HepG2 (cell line): ENCODE data around the gene GNRH2. TPM values are rescaled to one million over a fixed set of nuclear protein-coding genes. Genes with fewer than 3 reads are reported as not detected.

Experiments used
- ATAC-seq: fragments of 200-7000 bp; cut with Tn5 transposase; 3 replicates; pipeline ENCODE4 v1.9.1; 2020; ENCODE audit warnings: mild to moderate bottlenecking, moderate library complexity
- BruUV-seq: library from RNA; stranded (reverse); fragments of 400-500 nt; replicated peaks from 2 replicates; lab custom pipeline; 2021; lab: Mats Ljungman, UMichigan
- CTCF ChIA-PET: fragments of 300-600 bp; formaldehyde crosslinking; extraction: SDS; loops from one replicate; lab custom pipeline; 2021; ENCODE audit warnings: low total read pairs, inconsistent platforms, low intra/inter-chr PET ratio; lab: Yijun Ruan, JAX
- POLR2A ChIA-PET: fragments of 350-600 bp; sonication (Branson Sonifier 250); formaldehyde crosslinking; loops from one replicate; lab custom pipeline; 2020; ENCODE audit warnings: antibody characterized with exemption, inconsistent platforms; lab: Yijun Ruan, JAX
- DNase-seq: peaks from one replicate; pipeline ENCODE4 v3.0.0-alpha.2; 2015; ENCODE audit warnings: low spot score
- FAIRE-seq: peaks from 3 replicates; lab custom pipeline; 2011; peaks lifted over from hg19 to GRCh38; lab: Jason Lieb, UNC
- H2AFZ ChIP-seq: one replicate; pipeline ENCODE4 v1.6.1; 2011; ENCODE audit warnings: low read length, inconsistent platforms
- H3K27ac ChIP-seq: fragments of 300-600 bp; 3 replicates; pipeline ENCODE4 v1.8.0; 2011; ENCODE audit warnings: mixed run types, mild to moderate bottlenecking, mixed read lengths, low read length, inconsistent platforms; ENCODE audit not compliant: insufficient read depth; ENCODE audit errors: extremely low read length
- H3K27me3 ChIP-seq, 2 experiments: fragments of 200-600 bp in 1 of 2; 2 replicates in 1 of 2; 3 replicates in 1 of 2; pipeline versions ENCODE4 v1.6.0 to v1.8.0; 2011; ENCODE audit warnings: low read length in 2 of 2, mild to moderate bottlenecking in 2 of 2, moderate library complexity in 2 of 2, inconsistent platforms in 1 of 2; ENCODE audit not compliant: insufficient read depth in 2 of 2, control insufficient read depth in 1 of 2
- H3K36me3 ChIP-seq, 2 experiments: fragments of 200-600 bp in 1 of 2; replicated peaks in 1 of 2; 2 replicates in 1 of 2; 3 replicates in 1 of 2; pipeline versions ENCODE4 v1.5.1 to v1.8.0; 2011; ENCODE audit warnings: low read length in 2 of 2, inconsistent platforms in 1 of 2; ENCODE audit not compliant: insufficient read depth in 2 of 2, control insufficient read depth in 1 of 2
- H3K4me1 ChIP-seq: 2 replicates; pipeline ENCODE4 v1.5.1; 2012; ENCODE audit warnings: low read length, inconsistent platforms; ENCODE audit not compliant: insufficient read depth
- H3K4me2 ChIP-seq: 2 replicates; pipeline ENCODE4 v1.6.0; 2011; ENCODE audit warnings: low read depth, low read length, inconsistent platforms
- H3K4me3 ChIP-seq, 3 experiments: fragments of 200-600 bp in 1 of 3; sonication (generic), shearing (Covaris generic) in 1 of 3; replicated peaks in 1 of 3; 2 replicates each; pipeline ENCODE4 v1.5.1; 2011 to 2016; ENCODE audit warnings: low read length in 3 of 3, inconsistent platforms in 2 of 3, low read depth in 2 of 3, mild to moderate bottlenecking in 2 of 3, control low read depth in 1 of 3, mixed read lengths in 1 of 3; ENCODE audit not compliant: insufficient read depth in 1 of 3
- H3K79me2 ChIP-seq: one replicate; pipeline ENCODE4 v1.6.1; 2011; ENCODE audit warnings: low read length, inconsistent platforms; ENCODE audit not compliant: insufficient read depth
- H3K9ac ChIP-seq: 2 replicates; pipeline ENCODE4 v1.6.0; 2011; ENCODE audit warnings: mild to moderate bottlenecking, low read depth, low read length, inconsistent platforms; ENCODE audit not compliant: insufficient read depth
- H3K9me3 ChIP-seq: 2 replicates; pipeline ENCODE4 v1.5.1; 2012; ENCODE audit warnings: mild to moderate bottlenecking, low read length
- H4K20me1 ChIP-seq: 2 replicates; pipeline ENCODE4 v1.6.0; 2011; ENCODE audit warnings: inconsistent platforms, mild to moderate bottlenecking, low read length, moderate library complexity; ENCODE audit not compliant: insufficient read depth
- ATF7 ChIP-seq, 2 experiments: fragments of 450-650 bp in 1 of 2; sonication (generic) in 1 of 2; formaldehyde crosslinking in 1 of 2; IDR thresholded peaks; 2 replicates each; pipeline versions ENCODE4 v1.4.0 to v1.6.1; 2016 to 2020; ENCODE audit warnings: antibody characterized with exemption in 1 of 2, mild to moderate bottlenecking in 1 of 2, missing genetic modification reagents in 1 of 2
- ETV6 ChIP-seq: sonication (generic); formaldehyde crosslinking; conservative IDR thresholded peaks from 2 replicates; pipeline ENCODE4 v1.4.0; 2020; ENCODE audit warnings: missing genetic modification reagents
- EZH2 ChIP-seq: conservative IDR thresholded peaks from 2 replicates; pipeline ENCODE4 v1.6.1; 2012; ENCODE audit warnings: mild to moderate bottlenecking, low read depth, low read length, moderate library complexity
- HOXA3 ChIP-seq: sonication (generic); formaldehyde crosslinking; IDR thresholded peaks from 2 replicates; pipeline ENCODE4 v1.5.0; 2020; ENCODE audit warnings: missing genetic modification reagents
- KDM5B ChIP-seq: sonication (generic); formaldehyde crosslinking; IDR thresholded peaks from 2 replicates; pipeline ENCODE4 v1.4.0; 2020; ENCODE audit warnings: missing genetic modification reagents, mild to moderate bottlenecking, borderline replicate concordance
- MXD1 ChIP-seq: sonication (generic); formaldehyde crosslinking; IDR thresholded peaks from 2 replicates; pipeline ENCODE4 v1.4.0; 2020; ENCODE audit warnings: mild to moderate bottlenecking, missing genetic modification reagents
- NR3C1 ChIP-seq: sonication (generic); formaldehyde crosslinking; IDR thresholded peaks from 2 replicates; pipeline ENCODE4 v1.4.0; 2020; ENCODE audit warnings: missing genetic modification reagents
- RBM39 ChIP-seq: fragments of 200-400 bp; formaldehyde crosslinking; IDR thresholded peaks from one replicate; pipeline ENCODE4 v1.6.1; 2018; ENCODE audit warnings: antibody characterized with exemption, mild to moderate bottlenecking, low read depth, low read length; ENCODE audit not compliant: poor library complexity, severe bottlenecking
- SIN3A ChIP-seq: IDR thresholded peaks from 2 replicates; pipeline ENCODE4 v1.6.1; 2011; ENCODE audit warnings: low read depth, mild to moderate bottlenecking, control low read depth, low read length, borderline replicate concordance
- SP5 ChIP-seq: IDR thresholded peaks from 2 replicates; pipeline ENCODE4 v1.6.1; 2016; ENCODE audit warnings: low read depth, borderline replicate concordance
- TRIM24 ChIP-seq: sonication (generic); formaldehyde crosslinking; IDR thresholded peaks from 2 replicates; pipeline ENCODE4 v1.8.0; 2022; ENCODE audit warnings: mild to moderate bottlenecking, missing genetic modification reagents
- ZBTB33 ChIP-seq: sonication (generic); formaldehyde crosslinking; IDR thresholded peaks from 2 replicates; pipeline ENCODE4 v1.4.0; 2020; ENCODE audit warnings: missing genetic modification reagents
- ZFYVE20 ChIP-seq: sonication (generic); formaldehyde crosslinking; IDR thresholded peaks from 2 replicates; pipeline ENCODE4 v1.8.0; 2023; ENCODE audit warnings: low read depth, mild to moderate bottlenecking, moderate library complexity, missing genetic modification reagents, borderline replicate concordance
- ZNF160 ChIP-seq: sonication (generic); formaldehyde crosslinking; IDR thresholded peaks from 2 replicates; pipeline ENCODE4 v1.8.0; 2022; ENCODE audit warnings: mild to moderate bottlenecking, inconsistent platforms, missing genetic modification reagents
- ZNF225 ChIP-seq: sonication (generic); formaldehyde crosslinking; IDR thresholded peaks from 2 replicates; pipeline ENCODE4 v1.4.0; 2020; ENCODE audit warnings: mild to moderate bottlenecking, missing genetic modification reagents
- ZNF576 ChIP-seq: sonication (generic); formaldehyde crosslinking; IDR thresholded peaks from 2 replicates; pipeline ENCODE4 v1.4.0; 2020; ENCODE audit warnings: mild to moderate bottlenecking, missing genetic modification reagents
- ZNF704 ChIP-seq: sonication (generic); formaldehyde crosslinking; IDR thresholded peaks from 2 replicates; pipeline ENCODE4 v1.8.1; 2023; ENCODE audit warnings: mild to moderate bottlenecking, inconsistent platforms, moderate library complexity, missing genetic modification reagents, borderline replicate concordance
- ZNF768 ChIP-seq: sonication (generic); formaldehyde crosslinking; IDR thresholded peaks from 2 replicates; pipeline ENCODE4 v1.4.0; 2020; ENCODE audit warnings: missing genetic modification reagents
- WGBS: methylation state at CpG from one replicate; pipeline ENCODE4 v1.1.6; 2017; ENCODE audit warnings: low lambda C conversion rate; 5-methylcytosine and 5-hydroxymethylcytosine counted together
- in situ Hi-C: cut with HindIII; loops from 2 replicates; pipeline ENCODE4 v1.10.0; 2017; ENCODE audit warnings: low pct_unique_long_range_greater_than_20kb; ENCODE audit not compliant: extremely low pct_ligation_motif_present
- intact Hi-C: fragments of 100-400 bp; cut with micrococcal nuclease; formaldehyde crosslinking; loops from one replicate; pipeline ENCODE4 v1.10.0; 2022; ENCODE audit not compliant: unreplicated experiment
- polyA plus RNA-seq, 8 experiments: library from polyadenylated mRNA; depleted of rRNA in 3 of 8; stranded (reverse) in 7 of 8; unstranded in 1 of 8; fragments of >200 nt; fragmentation: Illumina TruSeq in 4 of 8; extraction: Trizol in 4 of 8; gene quantifications; 2 replicates each; pipeline versions ENCODE4 v1.2.1 to v1.2.3, GENCODE V29; 2011 to 2016; ENCODE audit warnings: low read depth in 4 of 8, missing spikeins in 1 of 8, mixed read lengths in 1 of 8; ENCODE audit not compliant: insufficient read depth in 1 of 8
- total RNA-seq, 5 experiments: library from RNA; depleted of rRNA; stranded (reverse); fragments of >200 nt; fragmentation: Illumina TruSeq; extraction: Trizol; gene quantifications; 2 replicates each; pipeline ENCODE4 v1.2.3, GENCODE V29; 2016; ENCODE audit warnings: low read depth in 1 of 5

The GNRH2 gene
- total and polyA plus RNA-seq, 2 of the 13 experiments (the other 11 are each of a cell fraction or from before 2014, with no cell fraction given): 0.28 TPM; not detected in 1

GRCh38 chr20:3084283-3084985 is 41.0 kb downstream of the GNRH2 start, which contains the start of gene AVP:
AVP (minus strand) TSS chr20:3084724; CDS start chr20:3084674, 50 bp downstream.
- no peak for DNase-seq
- Histone ChIP-seq H3K4me2 (peak within 1 kb of the TSS; percentile 56), H3K9me3 (no peaks in the 10 kb centered on the region), H3K79me2 (no peaks in the 10 kb centered on the region), H3K36me3 (no peaks in the 10 kb centered on the region), H3K4me1 (peaks cover 41% of the 10 kb centered on the region), H3K27ac (no peak within 1 kb of the TSS), H3K9ac (no peak within 1 kb of the TSS), H3K4me3 (peak within 1 kb of the TSS; percentile 4 to 62 (median 43); a peak in 3 of 6 replicates), H2AFZ (no peak within 1 kb of the TSS), H3K27me3 (peaks cover 27 to 52% of the 10 kb centered on the region in 2 experiments), H4K20me1 (no peaks in the 10 kb centered on the region)
- ATAC-seq: peak; percentile 32
- no TSS peak for BruUV-seq
- CTCF ChIA-PET: no interaction called here
- in situ Hi-C loops (no loop called here), intact Hi-C loops (no loop called here)
- POLR2A ChIA-PET: no interaction called here
- FAIRE-seq: no peak
- WGBS: 52% methylated on average over 28 of the region's 28 CpGs
- TF ChIP-seq ZBTB33: 0 out of 2 replicates have a peak, but pooled peaks have one; percentile 38
- 0 out of 2 replicates have a peak, but pooled peaks have one; percentile 36 for TF ChIP-seq MXD1 (CRISPR knock-in tag)
- no peak for TF ChIP-seq ATF7 (IDR thresholded peaks at IDR 0.05)
- no peak for TF ChIP-seq ATF7 (CRISPR knock-in tag; IDR thresholded peaks at IDR 0.05)
- no peak for TF ChIP-seq TRIM24
- TF ChIP-seq HOXA3: 0 out of 2 replicates have a peak, but pooled peaks have one; percentile 17
- no peak for TF ChIP-seq SIN3A
- TF ChIP-seq NR3C1 (CRISPR knock-in tag): 0 out of 2 replicates have a peak, but pooled peaks have one; percentile 48
- TF ChIP-seq ETV6: 0 out of 2 replicates have a peak, but pooled peaks have one; percentile 39
- TF ChIP-seq SP5: no peak
- 0 out of 2 replicates have a peak, but pooled peaks have one; percentile 44 for TF ChIP-seq KDM5B (CRISPR knock-in tag)
- 0 out of 2 replicates have a peak, but pooled peaks have one; percentile 13 for TF ChIP-seq ZNF768
- no peak for TF ChIP-seq ZFYVE20
- peak; percentile 58 for TF ChIP-seq RBM39
- 0 out of 2 replicates have a peak, but pooled peaks have one; percentile 24 for TF ChIP-seq EZH2
- TF ChIP-seq ZNF225 (CRISPR knock-in tag): 0 out of 2 replicates have a peak, but pooled peaks have one; percentile 4
- TF ChIP-seq ZNF576 (CRISPR knock-in tag): peak; percentile 70; the same call in 1 of the 2 replicates
- TF ChIP-seq ZNF704 (CRISPR knock-in tag): no peak
- TF ChIP-seq ZNF160 (CRISPR knock-in tag): no peak
